Thyroid gland (tissue), 4 donors: ENCODE data around the gene BLACAT1. TPM values are rescaled to one million over a fixed set of nuclear protein-coding genes. Genes with fewer than 3 reads are reported as not detected.
A peak's percentile ranks its signal among the peaks of the same experiment; 100 is the strongest.

Source experiments
- DNase-seq, 2 donors: peaks; one replicate each; pipeline ENCODE4 v3.0.0-alpha.2; 2019
- H3K27ac ChIP-seq, 3 donors: fragments of 200-600 bp; sonication (generic); 1 replicate in 2 of 3; 2 replicates in 1 of 3; pipeline ENCODE4 v1.5.1; 2016 to 2019; ENCODE audit warnings: mild to moderate bottlenecking in 1 of 3, moderate library complexity in 1 of 3
- H3K27me3 ChIP-seq: fragments of 200-600 bp; sonication (generic); one replicate; pipeline ENCODE4 v1.5.1; 2019
- H3K36me3 ChIP-seq, 2 donors: fragments of 200-600 bp; sonication (generic); one replicate each; pipeline ENCODE4 v1.5.1; 2016 to 2019
- H3K4me1 ChIP-seq, 2 donors: fragments of 200-600 bp; sonication (generic); one replicate each; pipeline ENCODE4 v1.5.1; 2017 to 2019
- H3K4me3 ChIP-seq, 3 donors: fragments of 200-600 bp; sonication (generic); replicated peaks in 1 of 3; 1 replicate in 2 of 3; 2 replicates in 1 of 3; pipeline ENCODE4 v1.5.1; 2016; ENCODE audit warnings: mild to moderate bottlenecking in 1 of 3
- H3K9me3 ChIP-seq: fragments of 200-600 bp; sonication (generic); one replicate; pipeline ENCODE4 v1.5.1; 2017
- CTCF ChIP-seq, 6 experiments: fragments of 200-600 bp in 3 of 6; fragments of 450-650 bp in 3 of 6; sonication (generic) in 3 of 6; IDR thresholded peaks; one replicate each; pipeline ENCODE4 v1.5.1; 2016 to 2019; ENCODE audit warnings: antibody characterized with exemption in 6 of 6, mild to moderate bottlenecking in 2 of 6, inconsistent platforms in 1 of 6, moderate library complexity in 1 of 6
- POLR2A ChIP-seq, 2 donors: fragments of 450-650 bp; IDR thresholded peaks; one replicate each; pipeline ENCODE4 v1.6.1; 2017; ENCODE audit warnings: antibody characterized with exemption in 2 of 2, mild to moderate bottlenecking in 2 of 2, moderate library complexity in 1 of 2
- WGBS, 2 donors: methylation state at CpG; one replicate each; pipeline ENCODE4 v1.1.5; 2017; 5-methylcytosine and 5-hydroxymethylcytosine counted together
- intact Hi-C: fragments of 100-400 bp; cut with DNase I; formaldehyde crosslinking; loops from one replicate; pipeline ENCODE4 v1.15.1; 2023
- total RNA-seq, 4 donors: library from RNA; depleted of rRNA; stranded (reverse); fragments of >200 nt; gene quantifications; one replicate each; pipeline ENCODE4 v1.2.3, GENCODE V29; 2016

The BLACAT1 gene
- total RNA-seq, 4 donors from 2014 or later: 2.3 to 4.2 (median 3.2) TPM

- Histone ChIP-seq H3K27me3 (no peaks in the 10 kb centered on the region), H3K36me3 (no peaks in the 10 kb centered on the region), H3K4me3 (no peak overlapping the region), H3K4me1 (peaks cover 0 to 10% of the 10 kb centered on the region in 2 donors), H3K27ac (no peak overlapping the region), H3K9me3 (no peaks in the 10 kb centered on the region)
- 77 to 90% methylated on average over 3 to 4 of the region's 4 CpGs for WGBS, 2 donors
- intact Hi-C loops: no loop called here
- DNase-seq: no peak
- TF ChIP-seq POLR2A (IDR thresholded peaks at IDR 0.05) (no peak), CTCF (IDR thresholded peaks at IDR 0.05) (no peak)
These were observed 35.9 kb upstream of the BLACAT1 start for GRCh38 chr1:205491794-205492193.

DNA sequence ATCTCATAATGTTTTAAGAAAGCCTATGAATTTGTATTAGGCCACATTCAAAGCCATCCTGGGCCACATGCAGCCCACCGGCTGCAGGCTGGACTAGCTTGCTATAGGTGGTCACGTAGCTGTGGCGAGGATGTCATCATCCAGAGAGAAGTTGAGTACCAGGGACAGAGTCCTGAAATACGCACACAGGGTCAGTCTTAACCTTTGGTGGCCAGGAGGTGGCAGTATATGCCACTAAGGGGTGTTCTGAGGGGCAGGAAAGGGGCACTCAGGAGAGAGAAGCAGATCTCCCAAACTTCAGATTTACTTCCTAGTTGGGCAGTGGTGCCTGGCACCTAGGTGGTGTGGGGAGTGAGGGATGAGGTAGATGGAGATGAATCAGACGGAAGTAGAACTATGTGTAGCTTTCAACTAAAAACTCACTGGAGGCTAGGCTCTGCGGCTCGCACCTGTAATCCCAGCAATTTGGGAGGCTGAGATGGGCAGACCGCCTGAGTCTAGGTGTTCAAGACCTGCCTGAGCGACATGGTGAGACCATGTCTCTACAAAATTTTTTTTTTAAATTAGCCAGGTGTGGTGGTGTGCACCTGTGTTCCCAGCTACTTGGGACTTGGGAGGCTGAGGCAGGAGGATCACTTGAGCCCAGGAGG, 32.4 kb upstream of the BLACAT1 start:
- Histone ChIP-seq H3K9me3 (no peaks in the 10 kb centered on the region), H3K27ac (no peak overlapping the region), H3K4me1 (peaks cover 0 to 9% of the 10 kb centered on the region in 2 donors), H3K4me3 (no peak overlapping the region), H3K36me3 (no peaks in the 10 kb centered on the region), H3K27me3 (no peaks in the 10 kb centered on the region)
- WGBS, 2 donors: 38 to 42% methylated on average over 9 of the region's 9 CpGs
- intact Hi-C loops: loop anchor here (5.0 kb wide), 2 partner anchors 91 to 136 kb away; no protein-coding TSS in a partner anchor
- DNase-seq: peak; percentile 50 to 60
- TF ChIP-seq CTCF (IDR thresholded peaks at IDR 0.05) (peak; percentile 52 to 79 (median 74)), POLR2A (IDR thresholded peaks at IDR 0.05) (no peak)

- TF ChIP-seq CTCF (IDR thresholded peaks at IDR 0.05) (no peak), POLR2A (IDR thresholded peaks at IDR 0.05) (no peak)
- DNase-seq: no peak
- no peaks in the 10 kb centered on the region for H3K9me3 ChIP-seq
- H3K4me3 ChIP-seq: no peak overlapping the region
- H3K27ac ChIP-seq: no peak overlapping the region
- no peaks in the 10 kb centered on the region for H3K27me3 ChIP-seq
- H3K4me1 ChIP-seq: peaks cover 0 to 6% of the 10 kb centered on the region in 2 donors
- intact Hi-C loops: loop anchor here (2.0 to 5.0 kb wide), 3 partner anchors 37 to 134 kb away; no protein-coding TSS in a partner anchor
- 91 to 92% methylated on average over 6 of the region's 6 CpGs for WGBS, 2 donors
- H3K36me3 ChIP-seq: no peaks in the 10 kb centered on the region
These were observed 30.4 kb upstream of the BLACAT1 start for GRCh38 chr1:205486258-205486657.

GRCh38 chr1:205484985-205485967, 29.4 kb upstream of the BLACAT1 start:
- WGBS, 2 donors: 29 to 35% methylated on average over 12 to 13 of the region's 13 CpGs
- H3K27me3 ChIP-seq: no peaks in the 10 kb centered on the region
- H3K36me3 ChIP-seq: no peaks in the 10 kb centered on the region
- H3K27ac ChIP-seq: no peak overlapping the region
- peak; percentile 73 to 74 for DNase-seq
- H3K9me3 ChIP-seq: no peaks in the 10 kb centered on the region
- H3K4me1 ChIP-seq: peaks cover 0 to 6% of the 10 kb centered on the region in 2 donors
- intact Hi-C loops: loop anchor here (5.0 kb wide), 3 partner anchors 48 to 133 kb away; no protein-coding TSS in a partner anchor
- no peak overlapping the region for H3K4me3 ChIP-seq
- TF ChIP-seq CTCF (IDR thresholded peaks at IDR 0.05) (peak; percentile 84 to 96 (median 93)), POLR2A (IDR thresholded peaks at IDR 0.05) (no peak)
